ENCODE data around the gene CASR. TPM values are rescaled to one million over a fixed set of nuclear protein-coding genes. Genes with fewer than 3 reads are reported as not detected.

CASR gene
- total and polyA plus RNA-seq, 2 donors from 2014 or later, result 14.8 to 72.8 TPM

- no peak overlapping the region for H3K9ac ChIP-seq (ENCODE audit: low read length in 3 of 3)
- H3K9me3 ChIP-seq (ENCODE audit: control insufficient read depth in 2 of 3, insufficient read depth in 1 of 3, low read length in 3 of 3), result no peaks in the 10 kb centered on the region
- no peak for TF ChIP-seq CTCF (IDR thresholded peaks at IDR 0.05; ENCODE audit: borderline replicate concordance, extremely low read depth, insufficient read depth)
- H3K27ac ChIP-seq (ENCODE audit: low read depth in 2 of 2, low read length in 2 of 2), result no peak overlapping the region
- no peak for DNase-seq
- H3K4me1 ChIP-seq (ENCODE audit: control insufficient read depth in 2 of 3, insufficient read depth in 2 of 3, low read depth in 1 of 3, low read length in 3 of 3), result no peaks in the 10 kb centered on the region
- H3K4me3 ChIP-seq (ENCODE audit: low read length in 3 of 3), result no peak overlapping the region
- intact Hi-C loops (cut with DNase I), result no loop called here
- FAIRE-seq, result no peak
- peaks cover 3% of the 10 kb centered on the region for H3K27me3 ChIP-seq (ENCODE audit: control insufficient read depth, insufficient read depth, low read length)
- H3K36me3 ChIP-seq (ENCODE audit: control insufficient read depth in 2 of 3, insufficient read depth in 3 of 3, low read length in 3 of 3), result no peaks in the 10 kb centered on the region
Measured at GRCh38 chr3:122188737-122189136, 5.3 kb downstream of the CASR start.

DNA sequence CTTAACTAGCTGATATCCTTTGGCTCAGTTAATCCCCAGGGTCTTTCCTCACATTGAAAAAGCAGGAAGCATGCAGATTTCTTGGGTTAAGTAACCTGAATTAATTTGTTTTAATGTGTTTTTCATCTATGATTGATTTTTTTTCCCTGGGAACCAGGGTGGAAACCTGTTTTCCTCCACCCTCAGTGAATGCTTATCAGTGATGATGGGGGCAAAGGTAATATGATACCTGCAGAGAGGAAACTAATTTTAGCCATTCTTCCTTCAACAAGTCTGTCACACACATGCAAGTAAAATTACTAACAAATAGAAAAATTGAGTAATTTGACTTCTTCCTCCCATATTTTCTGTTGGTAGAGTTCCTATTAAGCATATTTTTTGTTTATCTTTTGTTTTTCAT, 5.9 kb downstream of the CASR start:
- Histone ChIP-seq H3K27ac (ENCODE audit: low read depth in 2 of 2, low read length in 2 of 2) (no peak overlapping the region), H3K36me3 (ENCODE audit: control insufficient read depth in 2 of 3, insufficient read depth in 3 of 3, low read length in 3 of 3) (no peaks in the 10 kb centered on the region), H3K9me3 (ENCODE audit: control insufficient read depth in 2 of 3, insufficient read depth in 1 of 3, low read length in 3 of 3) (no peaks in the 10 kb centered on the region), H3K9ac (ENCODE audit: low read length in 3 of 3) (no peak overlapping the region), H3K4me1 (ENCODE audit: control insufficient read depth in 2 of 3, insufficient read depth in 2 of 3, low read depth in 1 of 3, low read length in 3 of 3) (no peaks in the 10 kb centered on the region), H3K27me3 (ENCODE audit: control insufficient read depth, insufficient read depth, low read length) (no peaks in the 10 kb centered on the region), H3K4me3 (ENCODE audit: low read length in 3 of 3) (no peak overlapping the region)
- intact Hi-C loops (cut with DNase I), result no loop called here
- FAIRE-seq (no peak), DNase-seq (no peak)
- TF ChIP-seq CTCF (IDR thresholded peaks at IDR 0.05; ENCODE audit: borderline replicate concordance, extremely low read depth, insufficient read depth), result no peak

DNA sequence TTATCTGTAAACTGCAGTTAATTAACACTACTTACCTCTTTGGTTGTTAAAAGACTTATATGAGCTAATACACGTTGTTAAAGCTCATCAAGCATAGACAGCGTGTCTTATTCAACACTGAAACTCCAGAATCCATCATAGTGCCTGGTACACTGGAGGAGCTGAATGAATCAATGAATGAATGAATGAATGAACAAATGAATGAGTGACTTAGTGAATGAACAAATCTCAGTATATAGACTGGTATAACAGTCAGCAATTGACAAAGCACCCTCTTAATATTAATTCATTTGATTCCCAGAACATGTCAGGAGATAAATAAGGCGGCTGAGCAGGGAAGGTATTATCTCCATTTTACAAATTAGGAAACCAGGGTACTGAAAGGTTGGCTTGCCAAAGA, 7.1 kb downstream of the CASR start:
- Histone ChIP-seq H3K36me3 (ENCODE audit: control insufficient read depth in 2 of 3, insufficient read depth in 3 of 3, low read length in 3 of 3) (no peaks in the 10 kb centered on the region), H3K4me3 (ENCODE audit: low read length in 3 of 3) (no peak overlapping the region), H3K9me3 (ENCODE audit: control insufficient read depth in 2 of 3, insufficient read depth in 1 of 3, low read length in 3 of 3) (no peaks in the 10 kb centered on the region), H3K27ac (ENCODE audit: low read depth in 2 of 2, low read length in 2 of 2) (no peak overlapping the region), H3K9ac (ENCODE audit: low read length in 3 of 3) (no peak overlapping the region), H3K4me1 (ENCODE audit: control insufficient read depth in 2 of 3, insufficient read depth in 2 of 3, low read depth in 1 of 3, low read length in 3 of 3) (no peaks in the 10 kb centered on the region), H3K27me3 (ENCODE audit: control insufficient read depth, insufficient read depth, low read length) (no peaks in the 10 kb centered on the region)
- intact Hi-C loops (cut with DNase I), result no loop called here
- DNase-seq, result no peak
- FAIRE-seq, result no peak
- TF ChIP-seq CTCF (IDR thresholded peaks at IDR 0.05; ENCODE audit: borderline replicate concordance, extremely low read depth, insufficient read depth), result no peak

GRCh38 chr3:122198966-122199365, 15.5 kb downstream of the CASR start:
- Histone ChIP-seq H3K36me3 (ENCODE audit: control insufficient read depth in 2 of 3, insufficient read depth in 3 of 3, low read length in 3 of 3) (no peaks in the 10 kb centered on the region), H3K27me3 (ENCODE audit: control insufficient read depth, insufficient read depth, low read length) (no peaks in the 10 kb centered on the region), H3K9ac (ENCODE audit: low read length in 3 of 3) (no peak overlapping the region), H3K4me3 (ENCODE audit: low read length in 3 of 3) (no peak overlapping the region), H3K27ac (ENCODE audit: low read depth in 2 of 2, low read length in 2 of 2) (no peak overlapping the region), H3K4me1 (ENCODE audit: control insufficient read depth in 2 of 3, insufficient read depth in 2 of 3, low read depth in 1 of 3, low read length in 3 of 3) (no peaks in the 10 kb centered on the region), H3K9me3 (ENCODE audit: control insufficient read depth in 2 of 3, insufficient read depth in 1 of 3, low read length in 3 of 3) (no peaks in the 10 kb centered on the region)
- FAIRE-seq (no peak), DNase-seq (no peak)
- intact Hi-C loops (cut with DNase I), result no loop called here
- no peak for TF ChIP-seq CTCF (IDR thresholded peaks at IDR 0.05; ENCODE audit: borderline replicate concordance, extremely low read depth, insufficient read depth)
